Mammary epithelial cell (primary cell): ENCODE results near the gene CD9.

Experiments
- CTCF ChIP-seq, 2 donors: IDR thresholded peaks in 1 of 2; conservative IDR thresholded peaks in 1 of 2; 2 replicates each; pipeline ENCODE4 v1.5.1; 2011 to 2012; ENCODE audit warnings: inconsistent platforms in 2 of 2, low read length in 2 of 2, mild to moderate bottlenecking in 2 of 2, control low read depth in 1 of 2, low read depth in 1 of 2; ENCODE audit not compliant: insufficient read depth in 1 of 2; ENCODE audit errors: extremely low read depth in 1 of 2
- EZH2 ChIP-seq: IDR thresholded peaks from 2 replicates; pipeline ENCODE4 v1.6.1; 2012; ENCODE audit warnings: low read length, inconsistent platforms, borderline replicate concordance

DNA sequence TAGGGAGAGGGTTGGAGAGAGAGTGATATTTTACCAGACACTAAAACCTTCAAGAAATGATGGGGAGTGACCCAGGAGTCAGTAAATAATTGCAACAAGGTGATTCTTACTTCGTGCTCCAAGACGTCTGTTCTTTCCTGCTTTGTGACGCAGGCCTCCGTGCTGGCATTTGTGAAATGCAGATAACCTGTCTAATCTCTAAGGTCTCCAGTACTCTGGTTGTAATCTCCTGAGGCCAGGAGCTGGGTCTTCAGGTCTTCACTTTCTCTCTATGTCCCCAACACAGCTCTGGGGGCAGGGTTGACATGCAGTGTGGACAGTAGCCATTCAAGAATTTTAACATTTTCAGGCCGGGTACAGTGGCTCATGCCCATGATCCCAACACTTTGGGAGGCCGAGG is 53.1 kb downstream of the CD9 start:
- TF ChIP-seq CTCF (conservative IDR thresholded peaks at IDR 0.05 in 1 of 2, IDR thresholded peaks at IDR 0.05 in 1 of 2; ENCODE audit: extremely low read depth in 1 of 2, insufficient read depth in 1 of 2, low read depth in 1 of 2, low read length in 2 of 2) = no peak
- TF ChIP-seq EZH2 = no peak
